ENCODE data around the gene GBGT1. TPM values are rescaled to one million over a fixed set of nuclear protein-coding genes. Genes with fewer than 3 reads are reported as not detected.

GBGT1 gene
- total and polyA plus RNA-seq, 2 donors (not counting 1 experiment from before 2014, with no cell fraction given): 19.6 to 52.7 TPM

- no peaks in the 10 kb centered on the region for H3K9me3 ChIP-seq (ENCODE audit: control extremely low read depth in 1 of 3, control insufficient read depth in 2 of 3, insufficient read depth in 1 of 3, low read length in 2 of 3)
- POLR2A ChIA-PET: interaction anchor here (0.6 to 1.8 kb wide), 6 partner anchors 9 to 221 kb away, joined by 3 to 12 read pairs (median 6); no protein-coding TSS in a partner anchor
- Mint-ChIP-seq H3K27ac (peak overlapping the region; percentile 95), H3K4me1 (peaks cover 64% of the 10 kb centered on the region), H3K4me3 (peak overlapping the region; percentile 82), H3K9me3 (ENCODE audit: insufficient read depth) (no peaks in the 10 kb centered on the region), H3K27me3 (no peaks in the 10 kb centered on the region)
- H3K79me2 ChIP-seq (ENCODE audit: control insufficient read depth, insufficient read depth, low read length): peaks cover 39% of the 10 kb centered on the region
- peak overlapping the region; percentile 76 for H3K4me2 ChIP-seq (replicated peaks; ENCODE audit: low read depth, low read length, poor library complexity, severe bottlenecking)
- peak; percentile 51 for DNase-seq
- peak overlapping the region; percentile 55 to 62 for H3K27ac ChIP-seq (ENCODE audit: low read length in 2 of 2)
- no peaks in the 10 kb centered on the region for H4K20me1 ChIP-seq (ENCODE audit: control insufficient read depth, insufficient read depth, low read length, poor library complexity, severe bottlenecking)
- peaks cover 30 to 47% of the 10 kb centered on the region in 2 donors for H3K4me1 ChIP-seq (ENCODE audit: control insufficient read depth in 2 of 2, insufficient read depth in 2 of 2, low read length in 2 of 2)
- CTCF ChIA-PET: interaction anchor here (1.3 to 3.3 kb wide), 3 partner anchors 18 to 23 kb away, joined by 3 to 25 read pairs (median 6); no protein-coding TSS in a partner anchor
- ATAC-seq (ENCODE audit: low read depth): peak; percentile 8
- peaks cover 0 to 8% of the 10 kb centered on the region in 2 experiments for H3K36me3 ChIP-seq (replicated peaks in 1 of 2; ENCODE audit: control extremely low read depth in 1 of 2, control insufficient read depth in 1 of 2, extremely low read depth in 1 of 2, insufficient read depth in 2 of 2, low read length in 1 of 2)
- H2AFZ ChIP-seq (ENCODE audit: insufficient read depth, low read depth, low read length, poor library complexity, severe bottlenecking): no peak overlapping the region
- TF ChIP-seq EZH2 (IDR thresholded peaks at IDR 0.05; ENCODE audit: borderline replicate concordance, insufficient read depth, low read depth, low read length, poor library complexity, severe bottlenecking): no peak
- no peak for TF ChIP-seq CTCF (IDR thresholded peaks at IDR 0.05)
- WGBS (ENCODE audit: insufficient coverage): 37% methylated on average over 11 of the region's 24 CpGs
- peak overlapping the region in 4 of 5 experiments; percentile 19 to 52 (median 32) for H3K4me3 ChIP-seq (ENCODE audit: control extremely low read depth in 1 of 5, extremely low read depth in 1 of 5, insufficient read depth in 1 of 5, low read depth in 2 of 5, low read length in 4 of 5)
- intact Hi-C loops (cut with micrococcal nuclease): loop anchor here (1.0 kb wide), 1 partner anchor 23 kb away; no protein-coding TSS in a partner anchor
- peak overlapping the region; percentile 34 for H3K9ac ChIP-seq (ENCODE audit: low read length)
- no peaks in the 10 kb centered on the region for H3K27me3 ChIP-seq (replicated peaks in 1 of 4; ENCODE audit: control extremely low read depth in 1 of 4, control insufficient read depth in 3 of 4, insufficient read depth in 4 of 4, low read length in 3 of 4)
Observed at GRCh38 chr9:133125941-133126696, 37.6 kb downstream of the GBGT1 start.

GRCh38 chr9:133124907-133125275 is 38.8 kb downstream of the GBGT1 start:
- peak overlapping the region; percentile 60 for H3K27ac Mint-ChIP-seq
- Histone ChIP-seq H2AFZ (ENCODE audit: insufficient read depth, low read depth, low read length, poor library complexity, severe bottlenecking) (no peak overlapping the region), H3K9ac (ENCODE audit: low read length) (no peak overlapping the region), H3K36me3 (replicated peaks in 1 of 2; ENCODE audit: control extremely low read depth in 1 of 2, control insufficient read depth in 1 of 2, extremely low read depth in 1 of 2, insufficient read depth in 2 of 2, low read length in 1 of 2) (peaks cover 0 to 8% of the 10 kb centered on the region in 2 experiments), H3K9me3 (ENCODE audit: control extremely low read depth in 1 of 3, control insufficient read depth in 2 of 3, insufficient read depth in 1 of 3, low read length in 2 of 3) (no peaks in the 10 kb centered on the region), H3K4me1 (ENCODE audit: control insufficient read depth in 2 of 2, insufficient read depth in 2 of 2, low read length in 2 of 2) (peaks cover 30 to 45% of the 10 kb centered on the region in 2 donors), H3K27me3 (replicated peaks in 1 of 4; ENCODE audit: control extremely low read depth in 1 of 4, control insufficient read depth in 3 of 4, insufficient read depth in 4 of 4, low read length in 3 of 4) (no peaks in the 10 kb centered on the region), H4K20me1 (ENCODE audit: control insufficient read depth, insufficient read depth, low read length, poor library complexity, severe bottlenecking) (peaks cover 7% of the 10 kb centered on the region), H3K4me3 (ENCODE audit: control extremely low read depth in 1 of 5, extremely low read depth in 1 of 5, insufficient read depth in 1 of 5, low read depth in 2 of 5, low read length in 4 of 5) (no peak overlapping the region), H3K79me2 (ENCODE audit: control insufficient read depth, insufficient read depth, low read length) (peaks cover 34% of the 10 kb centered on the region), H3K27ac (ENCODE audit: low read length in 2 of 2) (peak overlapping the region in 1 of 2 donors; percentile 25), H3K4me2 (replicated peaks; ENCODE audit: low read depth, low read length, poor library complexity, severe bottlenecking) (no peak overlapping the region)
- H3K9me3 Mint-ChIP-seq (ENCODE audit: insufficient read depth): no peaks in the 10 kb centered on the region
- ChIA-PET CTCF (interaction anchor here (1.0 to 3.3 kb wide), 4 partner anchors 19 to 22 kb away, joined by 3 to 25 read pairs (median 4); no protein-coding TSS in a partner anchor), POLR2A (no interaction called here)
- WGBS (ENCODE audit: insufficient coverage): no CpG with 5 or more reads among the region's 2 CpGs
- intact Hi-C loops (cut with micrococcal nuclease): no loop called here
- H3K4me1 Mint-ChIP-seq: peaks cover 63% of the 10 kb centered on the region
- no peak for TF ChIP-seq EZH2 (IDR thresholded peaks at IDR 0.05; ENCODE audit: borderline replicate concordance, insufficient read depth, low read depth, low read length, poor library complexity, severe bottlenecking)
- no peak for TF ChIP-seq CTCF (IDR thresholded peaks at IDR 0.05)
- no peaks in the 10 kb centered on the region for H3K27me3 Mint-ChIP-seq
- no peak for ATAC-seq (ENCODE audit: low read depth)
- no peak for DNase-seq
- H3K4me3 Mint-ChIP-seq: peak overlapping the region; percentile 60

All from B cell (primary cell).